ENCODE measurements around the gene WFIKKN2. TPM values are rescaled to one million over a fixed set of nuclear protein-coding genes. Genes with fewer than 3 reads are reported as not detected.

Gene WFIKKN2
- total and polyA plus RNA-seq, 7 donors = 0.09 to 3.4 (median 0.32) TPM

DNA sequence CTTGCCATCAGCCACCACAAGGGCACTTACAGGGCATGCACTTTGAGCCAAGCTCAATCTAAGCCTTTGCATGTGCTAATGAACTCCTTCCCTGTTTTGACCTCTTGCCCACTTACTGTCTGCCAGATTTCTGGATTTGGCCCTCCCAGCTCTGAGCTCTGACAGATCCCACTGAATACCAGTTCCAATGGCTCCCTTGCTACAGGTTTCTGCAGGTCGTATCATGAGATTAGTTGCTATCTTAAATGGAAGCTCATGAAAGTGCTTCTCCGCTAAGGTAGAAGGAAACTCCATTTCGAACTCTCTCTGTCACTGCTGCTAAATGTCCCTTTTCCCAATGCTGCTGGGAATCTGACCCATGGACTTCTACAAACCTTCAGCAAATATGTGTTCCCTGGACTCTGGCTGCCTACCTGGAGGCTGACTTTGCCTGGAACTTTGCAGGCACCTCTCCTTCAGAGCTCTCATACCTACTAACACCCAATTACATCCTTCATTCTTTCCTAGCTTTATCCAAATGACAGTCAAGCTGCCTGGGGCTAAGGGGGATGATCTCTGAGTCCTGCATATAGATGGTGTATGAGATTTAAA, 54.2 kb downstream of the WFIKKN2 start:
- ATAC-seq = peak in 2 of 4 donors; percentile 35 to 56
- Histone ChIP-seq H3K4me3 (no peak overlapping the region), H3K9me3 (no peaks in the 10 kb centered on the region), H3K27ac (no peak overlapping the region), H3K4me1 (peaks cover 3% of the 10 kb centered on the region), H3K27me3 (ENCODE audit: insufficient read depth in 3 of 3, low read length in 2 of 3) (no peaks in the 10 kb centered on the region), H3K36me3 (ENCODE audit: insufficient read depth in 1 of 2, low read depth in 1 of 2) (no peaks in the 10 kb centered on the region)
- intact Hi-C loops (cut with DNase I) = no loop called here
- TF ChIP-seq, protein P1, sequence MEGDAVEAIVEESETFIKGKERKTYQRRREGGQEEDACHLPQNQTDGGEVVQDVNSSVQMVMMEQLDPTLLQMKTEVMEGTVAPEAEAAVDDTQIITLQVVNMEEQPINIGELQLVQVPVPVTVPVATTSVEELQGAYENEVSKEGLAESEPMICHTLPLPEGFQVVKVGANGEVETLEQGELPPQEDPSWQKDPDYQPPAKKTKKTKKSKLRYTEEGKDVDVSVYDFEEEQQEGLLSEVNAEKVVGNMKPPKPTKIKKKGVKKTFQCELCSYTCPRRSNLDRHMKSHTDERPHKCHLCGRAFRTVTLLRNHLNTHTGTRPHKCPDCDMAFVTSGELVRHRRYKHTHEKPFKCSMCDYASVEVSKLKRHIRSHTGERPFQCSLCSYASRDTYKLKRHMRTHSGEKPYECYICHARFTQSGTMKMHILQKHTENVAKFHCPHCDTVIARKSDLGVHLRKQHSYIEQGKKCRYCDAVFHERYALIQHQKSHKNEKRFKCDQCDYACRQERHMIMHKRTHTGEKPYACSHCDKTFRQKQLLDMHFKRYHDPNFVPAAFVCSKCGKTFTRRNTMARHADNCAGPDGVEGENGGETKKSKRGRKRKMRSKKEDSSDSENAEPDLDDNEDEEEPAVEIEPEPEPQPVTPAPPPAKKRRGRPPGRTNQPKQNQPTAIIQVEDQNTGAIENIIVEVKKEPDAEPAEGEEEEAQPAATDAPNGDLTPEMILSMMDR (IDR thresholded peaks at IDR 0.05) = no peak
- WGBS, 3 donors = 80 to 85% (median 81%) methylated on average over 3 of the region's 3 CpGs
- DNase-seq = no peak

DNA sequence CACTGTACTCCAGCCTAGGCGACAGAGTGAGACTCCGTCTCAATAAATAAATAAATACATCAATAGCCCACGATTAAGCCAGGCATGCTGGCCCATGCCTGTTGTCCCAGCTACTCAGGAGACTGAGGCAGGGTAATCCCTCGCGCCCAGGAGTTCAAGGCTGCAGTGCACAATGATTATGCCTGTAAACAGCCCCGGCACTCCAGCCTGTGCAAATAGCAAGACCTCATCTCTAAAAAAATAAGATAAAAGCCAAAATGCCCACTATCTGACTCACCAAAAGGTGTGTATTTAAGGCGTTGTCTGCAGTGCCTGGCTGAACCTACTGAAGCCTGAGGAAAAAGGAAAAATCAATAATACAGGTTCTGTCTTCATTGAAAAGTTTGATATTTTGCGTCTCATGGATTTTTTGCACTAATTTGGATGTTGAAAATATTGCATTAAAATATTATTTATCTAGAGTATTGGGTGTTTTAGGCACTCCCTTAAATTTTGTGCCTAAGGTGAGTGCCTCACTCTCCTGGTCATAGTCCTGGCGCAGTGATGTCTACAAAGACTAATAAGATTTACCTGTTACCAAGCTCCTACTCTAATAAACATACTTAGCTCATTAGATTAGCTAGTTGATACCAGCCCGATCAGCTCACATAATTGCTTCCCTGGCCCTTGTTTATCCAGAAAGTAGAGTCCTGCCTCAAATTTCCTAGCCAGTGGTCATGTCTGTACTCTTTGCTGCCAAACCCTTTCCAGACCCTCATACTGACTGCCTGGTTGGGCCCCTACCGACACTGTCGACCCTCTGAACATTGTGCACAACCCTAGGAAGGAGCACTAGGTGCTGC, 55.5 kb downstream of the WFIKKN2 start:
- H3K27ac ChIP-seq = no peak overlapping the region
- no peaks in the 10 kb centered on the region for H3K9me3 ChIP-seq
- peaks cover 3% of the 10 kb centered on the region for H3K4me1 ChIP-seq
- DNase-seq (no peak), ATAC-seq (no peak)
- WGBS, 3 donors = 90 to 91% (median 91%) methylated on average over 12 of the region's 12 CpGs
- intact Hi-C loops (cut with DNase I) = no loop called here
- H3K4me3 ChIP-seq = no peak overlapping the region
- TF ChIP-seq, protein P1 (IDR thresholded peaks at IDR 0.05) = no peak
- H3K27me3 ChIP-seq (ENCODE audit: insufficient read depth in 3 of 3, low read length in 2 of 3) = no peaks in the 10 kb centered on the region
- no peaks in the 10 kb centered on the region for H3K36me3 ChIP-seq (ENCODE audit: insufficient read depth in 1 of 2, low read depth in 1 of 2)

GRCh38 chr17:50891577-50891989, 56.2 kb downstream of the WFIKKN2 start:
- TF ChIP-seq, protein P1 (IDR thresholded peaks at IDR 0.05) = no peak
- intact Hi-C loops (cut with DNase I) = no loop called here
- peaks cover 3% of the 10 kb centered on the region for H3K4me1 ChIP-seq
- no peak overlapping the region for H3K4me3 ChIP-seq
- no peak for DNase-seq
- no peaks in the 10 kb centered on the region for H3K27me3 ChIP-seq (ENCODE audit: insufficient read depth in 3 of 3, low read length in 2 of 3)
- no peak overlapping the region for H3K27ac ChIP-seq
- H3K9me3 ChIP-seq = no peaks in the 10 kb centered on the region
- no peak for ATAC-seq
- no peaks in the 10 kb centered on the region for H3K36me3 ChIP-seq (ENCODE audit: insufficient read depth in 1 of 2, low read depth in 1 of 2)
- WGBS, 3 donors = 87 to 94% (median 92%) methylated on average over 4 of the region's 4 CpGs

Other genes with a start within 250 kb of the WFIKKN2 start
- 1 to 10 TPM in 2 of 4 donors, under 1 TPM in 2; 0.36 to 1.6 (median 0.94) TPM for gene ABCC3, start 200.7 kb upstream of the WFIKKN2 start, total RNA-seq
- 1 to 10 TPM in 1 of 3 donors, under 1 TPM in 2; 0.39 to 1.2 (median 0.45) TPM for gene ABCC3, start 200.7 kb upstream of the WFIKKN2 start, polyA plus RNA-seq
- 100 to 1,000 TPM in 3 of 4 donors, 10 to 100 TPM in 1; 91.8 to 132 (median 112) TPM for gene ANKRD40, start 127.7 kb upstream of the WFIKKN2 start, total RNA-seq
- gene ANKRD40, start 127.7 kb upstream of the WFIKKN2 start, polyA plus RNA-seq = 100 to 1,000 TPM in 1 of 3 donors, 10 to 100 TPM in 2; 42.6 to 155 (median 46.6) TPM
- 10 to 100 TPM; 25.4 to 55.9 (median 49.9) TPM for gene LUC7L3, start 116.0 kb upstream of the WFIKKN2 start, total RNA-seq
- gene LUC7L3, start 116.0 kb upstream of the WFIKKN2 start, polyA plus RNA-seq = 100 to 1,000 TPM in 1 of 3 donors, 10 to 100 TPM in 2; 33.4 to 108 (median 49.2) TPM
- gene ANKRD40CL, start 68.1 kb upstream of the WFIKKN2 start, total RNA-seq = not detected
- gene ANKRD40CL, start 68.1 kb upstream of the WFIKKN2 start, polyA plus RNA-seq = not detected
- 100 to 1,000 TPM in 3 of 4 donors, 10 to 100 TPM in 1; 74.9 to 155 (median 102) TPM for gene TOB1, start 30.8 kb downstream of the WFIKKN2 start, total RNA-seq
- gene TOB1, start 30.8 kb downstream of the WFIKKN2 start, polyA plus RNA-seq = 10 to 100 TPM; 12.8 to 40.9 (median 21.4) TPM

All from psoas muscle (tissue), 8 donors.